Neural progenitor cell (in vitro differentiated cells): Measurements from ENCODE around the gene PADI1. TPM values are rescaled to one million over a fixed set of nuclear protein-coding genes. Genes with fewer than 3 reads are reported as not detected.

Experiments used
- DNase-seq: peaks from one replicate; pipeline ENCODE4 v3.0.0-alpha.2; 2016; ENCODE audit warnings: low spot score
- H2AFZ ChIP-seq: fragments of 200-600 bp; sonication (generic); replicated peaks from 2 replicates; pipeline ENCODE4 v1.6.1; 2016; ENCODE audit warnings: antibody characterized with exemption
- H3F3A ChIP-seq: fragments of 200-600 bp; sonication (generic); 2 replicates; pipeline ENCODE4 v1.6.1; 2016; ENCODE audit warnings: antibody characterized with exemption, low read depth
- H3K27ac ChIP-seq: fragments of 200-600 bp; sonication (generic); 2 replicates; pipeline ENCODE4 v1.5.1; 2016; ENCODE audit warnings: mild to moderate bottlenecking
- H3K27me3 ChIP-seq: fragments of 200-600 bp; sonication (generic); 2 replicates; pipeline ENCODE4 v1.6.1; 2016; ENCODE audit warnings: mild to moderate bottlenecking, moderate library complexity
- H3K36me3 ChIP-seq: fragments of 200-600 bp; sonication (generic); 2 replicates; pipeline ENCODE4 v1.5.1; 2016
- H3K4me1 ChIP-seq: fragments of 200-600 bp; sonication (generic); 2 replicates; pipeline ENCODE4 v1.6.1; 2016; ENCODE audit warnings: mixed run types
- H3K4me2 ChIP-seq: fragments of 200-600 bp; sonication (generic); 2 replicates; pipeline ENCODE4 v1.6.1; 2016
- H3K4me3 ChIP-seq: fragments of 200-600 bp; sonication (generic); 2 replicates; pipeline ENCODE4 v1.5.1; 2016
- H3K79me2 ChIP-seq: fragments of 200-600 bp; sonication (generic); 2 replicates; pipeline ENCODE4 v1.6.1; 2016; ENCODE audit warnings: low read depth
- H3K9ac ChIP-seq: fragments of 200-600 bp; sonication (generic); 2 replicates; pipeline ENCODE4 v1.6.1; 2016
- H3K9me3 ChIP-seq: fragments of 200-600 bp; sonication (generic); 2 replicates; pipeline ENCODE4 v1.5.1; 2016; ENCODE audit warnings: low read depth
- H4K20me1 ChIP-seq: fragments of 200-600 bp; sonication (generic); 2 replicates; pipeline ENCODE4 v1.6.1; 2016; ENCODE audit warnings: low read depth
- H3K27ac Mint-ChIP-seq: 3 replicates; pipeline ENCODE4 v1.8.0; 2021; ENCODE audit warnings: mixed read lengths
- H3K27me3 Mint-ChIP-seq: 2 replicates; pipeline ENCODE4 v1.8.0; 2022; ENCODE audit warnings: low read depth, mild to moderate bottlenecking, inconsistent platforms, moderate library complexity, mixed read lengths; ENCODE audit not compliant: insufficient read depth
- H3K36me3 Mint-ChIP-seq: 3 replicates; pipeline ENCODE4 v1.8.0; 2021; ENCODE audit warnings: mixed read lengths
- H3K4me1 Mint-ChIP-seq: 3 replicates; pipeline ENCODE4 v1.8.0; 2021; ENCODE audit warnings: mixed read lengths
- H3K4me3 Mint-ChIP-seq: 3 replicates; pipeline ENCODE4 v1.8.0; 2021; ENCODE audit warnings: mild to moderate bottlenecking, moderate library complexity, mixed read lengths
- H3K9me3 Mint-ChIP-seq: 3 replicates; pipeline ENCODE4 v1.8.0; 2020; ENCODE audit warnings: mixed read lengths
- EZH2 ChIP-seq: fragments of 200-600 bp; sonication (generic); IDR thresholded peaks from 2 replicates; pipeline ENCODE4 v1.6.1; 2017; ENCODE audit warnings: antibody characterized with exemption, mild to moderate bottlenecking, moderate library complexity
- EZH2phosphoT487 ChIP-seq: fragments of 200-600 bp; sonication (generic); IDR thresholded peaks from 2 replicates; pipeline ENCODE4 v1.6.1; 2017; ENCODE audit warnings: antibody characterized with exemption
- total RNA-seq: library from RNA; depleted of rRNA; stranded (reverse); fragments of >200 nt; gene quantifications from 2 replicates; pipeline ENCODE4 v1.2.3, GENCODE V29; 2015; ENCODE audit warnings: low replicate concordance
- TF ChIP-seq, protein P1 (sequence below): fragments of 200-600 bp; sonication (generic); IDR thresholded peaks from 2 replicates; pipeline ENCODE4 v1.5.1; 2017; ENCODE audit warnings: antibody characterized with exemption, mild to moderate bottlenecking

PADI1 gene
- total RNA-seq, 1 donor from 2014 or later, result 0.09 TPM

DNA sequence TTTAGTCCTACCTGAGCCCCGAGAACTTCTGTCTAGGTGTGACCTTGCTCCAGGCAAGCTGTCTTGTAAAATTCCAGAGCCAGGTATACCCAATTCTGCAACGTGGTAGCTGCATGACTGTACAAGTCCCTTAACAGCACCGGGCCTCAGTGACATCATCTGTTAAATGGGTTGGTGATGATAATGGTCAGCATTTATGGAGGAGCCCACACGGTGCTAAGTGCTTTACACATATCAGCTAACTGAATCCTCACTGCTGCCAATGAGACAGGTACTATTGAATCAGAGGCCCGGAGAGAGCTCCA lies 37.2 kb upstream of the PADI1 start:
- Mint-ChIP-seq H3K9me3 (no peaks in the 10 kb centered on the region), H3K27me3 (peaks cover 9% of the 10 kb centered on the region), H3K36me3 (no peaks in the 10 kb centered on the region), H3K27ac (no peak overlapping the region), H3K4me3 (no peak overlapping the region), H3K4me1 (peaks cover 8% of the 10 kb centered on the region)
- H3K27me3 ChIP-seq, result no peaks in the 10 kb centered on the region
- no peaks in the 10 kb centered on the region for H3F3A ChIP-seq
- no peak for DNase-seq
- peaks cover 3% of the 10 kb centered on the region for H3K4me1 ChIP-seq
- H2AFZ ChIP-seq, result no peak overlapping the region
- no peak overlapping the region for H3K4me2 ChIP-seq
- no peak overlapping the region for H3K9ac ChIP-seq
- no peaks in the 10 kb centered on the region for H3K9me3 ChIP-seq
- H3K4me3 ChIP-seq, result no peak overlapping the region
- H3K27ac ChIP-seq, result no peak overlapping the region
- TF ChIP-seq EZH2phosphoT487 (no peak), EZH2 (no peak)
- TF ChIP-seq, protein P1, sequence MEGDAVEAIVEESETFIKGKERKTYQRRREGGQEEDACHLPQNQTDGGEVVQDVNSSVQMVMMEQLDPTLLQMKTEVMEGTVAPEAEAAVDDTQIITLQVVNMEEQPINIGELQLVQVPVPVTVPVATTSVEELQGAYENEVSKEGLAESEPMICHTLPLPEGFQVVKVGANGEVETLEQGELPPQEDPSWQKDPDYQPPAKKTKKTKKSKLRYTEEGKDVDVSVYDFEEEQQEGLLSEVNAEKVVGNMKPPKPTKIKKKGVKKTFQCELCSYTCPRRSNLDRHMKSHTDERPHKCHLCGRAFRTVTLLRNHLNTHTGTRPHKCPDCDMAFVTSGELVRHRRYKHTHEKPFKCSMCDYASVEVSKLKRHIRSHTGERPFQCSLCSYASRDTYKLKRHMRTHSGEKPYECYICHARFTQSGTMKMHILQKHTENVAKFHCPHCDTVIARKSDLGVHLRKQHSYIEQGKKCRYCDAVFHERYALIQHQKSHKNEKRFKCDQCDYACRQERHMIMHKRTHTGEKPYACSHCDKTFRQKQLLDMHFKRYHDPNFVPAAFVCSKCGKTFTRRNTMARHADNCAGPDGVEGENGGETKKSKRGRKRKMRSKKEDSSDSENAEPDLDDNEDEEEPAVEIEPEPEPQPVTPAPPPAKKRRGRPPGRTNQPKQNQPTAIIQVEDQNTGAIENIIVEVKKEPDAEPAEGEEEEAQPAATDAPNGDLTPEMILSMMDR, result no peak
- no peaks in the 10 kb centered on the region for H3K36me3 ChIP-seq
- no peaks in the 10 kb centered on the region for H3K79me2 ChIP-seq
- H4K20me1 ChIP-seq, result no peaks in the 10 kb centered on the region

DNA sequence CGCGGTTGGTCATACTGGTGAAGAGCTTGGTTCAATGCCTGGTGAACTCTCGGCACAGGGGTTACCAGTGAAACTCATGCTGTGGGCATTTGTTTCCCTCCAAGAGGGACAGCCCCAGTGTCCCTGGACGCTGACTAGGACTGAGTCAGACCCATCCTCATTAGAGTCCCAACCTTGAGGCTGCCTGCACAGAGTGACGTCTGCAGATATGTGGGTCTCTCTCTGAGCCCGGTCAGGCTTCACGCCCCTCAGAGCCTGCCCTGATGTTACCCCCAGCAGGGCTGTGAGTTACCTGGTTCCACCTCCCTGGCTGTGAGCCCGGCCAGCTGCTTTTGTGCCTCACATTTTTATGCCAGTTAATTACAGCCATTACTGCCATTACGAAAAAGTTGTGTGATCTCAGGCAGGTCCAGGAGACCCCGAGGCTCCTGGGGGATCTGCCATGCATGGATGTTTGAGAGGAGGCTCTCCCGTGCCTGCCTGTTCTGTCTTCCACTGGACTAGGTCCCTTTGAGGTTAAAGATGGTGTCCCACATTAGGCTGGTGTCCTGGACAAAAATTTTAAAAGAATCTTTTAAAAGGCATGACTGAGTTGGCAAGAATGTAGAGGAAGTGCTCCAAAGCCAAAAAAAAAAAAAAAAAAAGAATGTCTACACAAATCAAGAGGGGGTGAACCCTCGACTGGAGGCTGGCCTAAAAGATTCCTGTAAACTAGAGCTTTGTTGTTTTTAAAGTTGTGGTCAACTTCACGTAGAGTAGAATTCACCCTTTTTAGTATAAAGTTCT lies 36.6 kb upstream of the PADI1 start:
- no peak overlapping the region for H3K4me3 Mint-ChIP-seq
- Histone ChIP-seq H3K4me2 (no peak overlapping the region), H3K4me1 (peaks cover 3% of the 10 kb centered on the region), H3K4me3 (no peak overlapping the region), H2AFZ (no peak overlapping the region), H3K9me3 (no peaks in the 10 kb centered on the region), H3K27me3 (no peaks in the 10 kb centered on the region), H3K9ac (no peak overlapping the region), H3K36me3 (no peaks in the 10 kb centered on the region), H3K27ac (no peak overlapping the region), H3K79me2 (no peaks in the 10 kb centered on the region), H4K20me1 (no peaks in the 10 kb centered on the region), H3F3A (no peaks in the 10 kb centered on the region)
- H3K9me3 Mint-ChIP-seq, result no peaks in the 10 kb centered on the region
- H3K36me3 Mint-ChIP-seq, result no peaks in the 10 kb centered on the region
- TF ChIP-seq, protein P1, result no peak
- TF ChIP-seq EZH2 (no peak), EZH2phosphoT487 (no peak)
- DNase-seq, result no peak
- H3K4me1 Mint-ChIP-seq, result peaks cover 8% of the 10 kb centered on the region
- no peak overlapping the region for H3K27ac Mint-ChIP-seq
- peaks cover 9% of the 10 kb centered on the region for H3K27me3 Mint-ChIP-seq

DNA sequence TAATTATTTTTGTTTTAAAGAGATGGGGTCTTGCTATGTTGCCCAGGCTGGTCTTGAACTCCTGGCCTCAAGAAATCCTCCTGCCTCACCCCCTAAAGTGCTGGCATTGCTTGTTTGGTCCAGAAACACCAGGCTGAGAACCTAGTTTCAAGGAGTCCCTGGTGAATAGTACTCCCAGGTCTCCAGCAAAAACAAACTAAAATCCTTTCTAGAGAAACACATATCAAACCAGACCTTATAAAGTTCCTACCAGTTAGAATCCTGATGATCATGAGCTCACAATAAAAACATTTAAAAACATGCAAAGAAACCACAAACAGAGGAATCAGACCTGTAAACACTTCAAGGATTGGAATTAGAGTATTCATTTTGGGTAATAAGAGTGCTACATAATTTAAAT lies 34.4 kb upstream of the PADI1 start:
- no peak overlapping the region for H3K4me3 Mint-ChIP-seq
- no peaks in the 10 kb centered on the region for H3K9me3 ChIP-seq
- H3K36me3 ChIP-seq, result no peaks in the 10 kb centered on the region
- H3K4me1 Mint-ChIP-seq, result peaks cover 10% of the 10 kb centered on the region
- no peaks in the 10 kb centered on the region for H3F3A ChIP-seq
- no peaks in the 10 kb centered on the region for H4K20me1 ChIP-seq
- peaks cover 3% of the 10 kb centered on the region for H3K4me1 ChIP-seq
- DNase-seq, result no peak
- H3K4me3 ChIP-seq, result no peak overlapping the region
- no peak overlapping the region for H2AFZ ChIP-seq
- no peak overlapping the region for H3K9ac ChIP-seq
- H3K9me3 Mint-ChIP-seq, result peaks cover 4% of the 10 kb centered on the region
- H3K79me2 ChIP-seq, result no peaks in the 10 kb centered on the region
- peaks cover 7% of the 10 kb centered on the region for H3K27me3 Mint-ChIP-seq
- no peaks in the 10 kb centered on the region for H3K36me3 Mint-ChIP-seq
- TF ChIP-seq EZH2phosphoT487, result no peak
- TF ChIP-seq, protein P1, result no peak
- no peaks in the 10 kb centered on the region for H3K27me3 ChIP-seq
- no peak overlapping the region for H3K27ac ChIP-seq
- no peak overlapping the region for H3K27ac Mint-ChIP-seq
- H3K4me2 ChIP-seq, result no peak overlapping the region
